K562 (cell line): Measurements from ENCODE around the gene GNAL.

Experiments
- BACH1 ChIP-seq: fragments of 200-800 bp; sonication (Bioruptor generic); IDR thresholded peaks from 2 replicates; pipeline ENCODE4 v1.6.1; 2016; ENCODE audit warnings: missing genetic modification characterization, missing compliant biosample characterization
- HMG20A ChIP-seq: fragments of 450-650 bp; formaldehyde crosslinking; conservative IDR thresholded peaks from 2 replicates; pipeline ENCODE4 v1.4.0; 2020; ENCODE audit warnings: mild to moderate bottlenecking, mixed read lengths
- POLR2A ChIP-seq: fragments of 450-650 bp; conservative IDR thresholded peaks from 2 replicates; pipeline ENCODE4 v1.6.1; 2016
- USF1 ChIP-seq: sonication (generic); formaldehyde crosslinking; IDR thresholded peaks from 2 replicates; pipeline ENCODE4 v1.9.0; 2022; ENCODE audit warnings: mild to moderate bottlenecking, missing genetic modification reagents
- ZNF316 ChIP-seq: fragments of 450-650 bp; IDR thresholded peaks from 2 replicates; pipeline ENCODE4 v1.6.1; 2016
- ZNF354B ChIP-seq: fragments of 250-450 bp; sonication (Bioruptor Pico); IDR thresholded peaks from 2 replicates; pipeline ENCODE4 v1.4.0; 2020
- TF ChIP-seq, protein P1 (sequence below), 2 experiments: fragments of 450-650 bp; IDR thresholded peaks; 2 replicates each; pipeline ENCODE4 v1.6.1; 2016
- TF ChIP-seq, protein P2 (sequence below), 3 experiments: IDR thresholded peaks in 2 of 3; conservative IDR thresholded peaks in 1 of 3; 2 replicates each; pipeline ENCODE4 v1.5.1; 2011 to 2012; ENCODE audit warnings: low read length in 3 of 3, mild to moderate bottlenecking in 3 of 3, control low read depth in 2 of 3, improper control_type of control experiment in 1 of 3, inconsistent platforms in 1 of 3, low read depth in 1 of 3, mixed read lengths in 1 of 3, moderate library complexity in 1 of 3; ENCODE audit not compliant: insufficient read depth in 2 of 3

DNA sequence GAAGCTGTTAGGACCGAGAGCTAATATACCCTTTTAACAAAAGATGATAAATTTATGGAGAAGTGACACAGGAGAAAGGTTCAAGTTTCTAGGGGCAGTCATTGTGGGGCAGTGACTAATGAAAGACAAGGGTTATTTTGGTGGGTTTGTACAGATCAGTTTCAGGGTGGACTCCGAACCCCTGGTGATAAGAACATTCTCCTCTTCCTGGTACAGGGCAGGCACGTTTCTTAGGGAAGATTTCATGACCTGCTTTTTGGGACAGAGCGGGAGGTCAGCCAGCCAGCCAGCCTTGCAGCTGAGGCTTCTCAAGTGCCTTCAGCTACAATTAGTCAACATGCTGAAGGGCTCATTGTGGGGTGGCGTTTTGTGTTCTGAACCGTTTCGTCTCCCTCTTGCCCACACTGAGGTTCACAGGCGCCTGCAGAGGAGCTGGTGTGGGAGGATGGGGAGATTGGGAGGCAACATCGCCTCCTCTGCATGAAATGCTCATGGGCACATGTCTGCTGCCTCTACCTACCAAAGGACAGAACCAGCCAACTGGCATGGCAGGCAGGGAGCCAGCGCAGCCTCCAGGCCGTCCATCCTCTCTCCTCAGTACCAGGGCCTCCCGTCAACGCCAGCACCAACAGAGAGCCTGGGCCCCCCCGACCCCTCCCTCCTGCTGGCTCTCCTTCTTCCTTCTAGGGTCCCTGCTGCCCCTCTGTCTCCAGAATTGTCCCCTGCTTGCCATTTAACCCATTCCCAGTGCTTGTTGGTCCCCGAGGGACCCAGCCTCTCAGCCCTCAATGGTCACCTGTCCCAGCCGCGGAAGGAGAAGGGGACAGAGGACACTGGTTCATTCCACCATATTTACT lies 171.8 kb downstream of the GNAL start:
- TF ChIP-seq, protein P1, sequence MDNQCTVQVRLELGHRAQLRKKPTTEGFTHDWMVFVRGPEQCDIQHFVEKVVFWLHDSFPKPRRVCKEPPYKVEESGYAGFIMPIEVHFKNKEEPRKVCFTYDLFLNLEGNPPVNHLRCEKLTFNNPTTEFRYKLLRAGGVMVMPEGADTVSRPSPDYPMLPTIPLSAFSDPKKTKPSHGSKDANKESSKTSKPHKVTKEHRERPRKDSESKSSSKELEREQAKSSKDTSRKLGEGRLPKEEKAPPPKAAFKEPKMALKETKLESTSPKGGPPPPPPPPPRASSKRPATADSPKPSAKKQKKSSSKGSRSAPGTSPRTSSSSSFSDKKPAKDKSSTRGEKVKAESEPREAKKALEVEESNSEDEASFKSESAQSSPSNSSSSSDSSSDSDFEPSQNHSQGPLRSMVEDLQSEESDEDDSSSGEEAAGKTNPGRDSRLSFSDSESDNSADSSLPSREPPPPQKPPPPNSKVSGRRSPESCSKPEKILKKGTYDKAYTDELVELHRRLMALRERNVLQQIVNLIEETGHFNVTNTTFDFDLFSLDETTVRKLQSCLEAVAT (IDR thresholded peaks at IDR 0.05): no peak
- TF ChIP-seq BACH1: no peak
- TF ChIP-seq POLR2A: no peak
- no peak for TF ChIP-seq USF1 (CRISPR knock-in tag)
- TF ChIP-seq, protein P2, sequence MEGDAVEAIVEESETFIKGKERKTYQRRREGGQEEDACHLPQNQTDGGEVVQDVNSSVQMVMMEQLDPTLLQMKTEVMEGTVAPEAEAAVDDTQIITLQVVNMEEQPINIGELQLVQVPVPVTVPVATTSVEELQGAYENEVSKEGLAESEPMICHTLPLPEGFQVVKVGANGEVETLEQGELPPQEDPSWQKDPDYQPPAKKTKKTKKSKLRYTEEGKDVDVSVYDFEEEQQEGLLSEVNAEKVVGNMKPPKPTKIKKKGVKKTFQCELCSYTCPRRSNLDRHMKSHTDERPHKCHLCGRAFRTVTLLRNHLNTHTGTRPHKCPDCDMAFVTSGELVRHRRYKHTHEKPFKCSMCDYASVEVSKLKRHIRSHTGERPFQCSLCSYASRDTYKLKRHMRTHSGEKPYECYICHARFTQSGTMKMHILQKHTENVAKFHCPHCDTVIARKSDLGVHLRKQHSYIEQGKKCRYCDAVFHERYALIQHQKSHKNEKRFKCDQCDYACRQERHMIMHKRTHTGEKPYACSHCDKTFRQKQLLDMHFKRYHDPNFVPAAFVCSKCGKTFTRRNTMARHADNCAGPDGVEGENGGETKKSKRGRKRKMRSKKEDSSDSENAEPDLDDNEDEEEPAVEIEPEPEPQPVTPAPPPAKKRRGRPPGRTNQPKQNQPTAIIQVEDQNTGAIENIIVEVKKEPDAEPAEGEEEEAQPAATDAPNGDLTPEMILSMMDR (IDR thresholded peaks at IDR 0.05 in 2 of 3, conservative IDR thresholded peaks at IDR 0.05 in 1 of 3; ENCODE audit: insufficient read depth in 2 of 3, low read depth in 1 of 3, low read length in 3 of 3): no peak
- TF ChIP-seq ZNF354B (CRISPR knock-in tag): no peak
- no peak for TF ChIP-seq ZNF316
- no peak for TF ChIP-seq HMG20A (CRISPR knock-in tag)
